ENCODE measurements around the gene MBD5.

DNA sequence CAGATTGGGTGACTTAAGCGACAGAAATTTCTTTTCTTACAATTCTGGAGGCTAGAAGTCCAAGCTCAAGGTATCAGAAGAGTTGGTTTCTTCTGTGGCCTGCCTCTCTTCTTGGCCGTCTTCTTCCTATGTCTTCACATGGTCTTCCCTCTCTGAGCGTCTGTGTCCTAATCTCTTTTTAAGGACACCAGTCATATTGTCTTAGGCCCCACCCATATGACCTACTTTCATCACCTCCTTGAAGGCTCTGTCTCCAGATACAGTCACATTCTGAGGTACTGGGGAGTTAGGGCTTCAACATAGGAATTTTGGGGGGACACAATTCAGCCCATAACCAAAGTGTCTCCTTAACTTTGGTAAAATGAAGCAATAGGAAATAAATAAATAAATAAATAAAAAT, 512.8 kb downstream of the MBD5 start:
- TF ChIP-seq CTCF (IDR thresholded peaks at IDR 0.05) (no peak), POLR2A (IDR thresholded peaks at IDR 0.05) (no peak)
